Gastrocnemius medialis (tissue), 4 donors: Measurements from ENCODE around the gene CDKAL1.

Experiments used
- POLR2A ChIP-seq, 2 donors: fragments of 450-650 bp; IDR thresholded peaks; one replicate each; pipeline ENCODE4 v1.6.1; 2017; ENCODE audit warnings: antibody characterized with exemption in 2 of 2, mild to moderate bottlenecking in 2 of 2, moderate library complexity in 2 of 2
- TF ChIP-seq, protein P1 (sequence below), 5 experiments: fragments of 450-650 bp in 3 of 5; fragments of 200-600 bp in 2 of 5; sonication (generic) in 2 of 5; IDR thresholded peaks in 4 of 5; conservative IDR thresholded peaks in 1 of 5; 1 replicate in 4 of 5; 2 replicates in 1 of 5; pipeline ENCODE4 v1.5.1; 2016 to 2019; ENCODE audit warnings: antibody characterized with exemption in 5 of 5, mild to moderate bottlenecking in 3 of 5, moderate library complexity in 3 of 5

DNA sequence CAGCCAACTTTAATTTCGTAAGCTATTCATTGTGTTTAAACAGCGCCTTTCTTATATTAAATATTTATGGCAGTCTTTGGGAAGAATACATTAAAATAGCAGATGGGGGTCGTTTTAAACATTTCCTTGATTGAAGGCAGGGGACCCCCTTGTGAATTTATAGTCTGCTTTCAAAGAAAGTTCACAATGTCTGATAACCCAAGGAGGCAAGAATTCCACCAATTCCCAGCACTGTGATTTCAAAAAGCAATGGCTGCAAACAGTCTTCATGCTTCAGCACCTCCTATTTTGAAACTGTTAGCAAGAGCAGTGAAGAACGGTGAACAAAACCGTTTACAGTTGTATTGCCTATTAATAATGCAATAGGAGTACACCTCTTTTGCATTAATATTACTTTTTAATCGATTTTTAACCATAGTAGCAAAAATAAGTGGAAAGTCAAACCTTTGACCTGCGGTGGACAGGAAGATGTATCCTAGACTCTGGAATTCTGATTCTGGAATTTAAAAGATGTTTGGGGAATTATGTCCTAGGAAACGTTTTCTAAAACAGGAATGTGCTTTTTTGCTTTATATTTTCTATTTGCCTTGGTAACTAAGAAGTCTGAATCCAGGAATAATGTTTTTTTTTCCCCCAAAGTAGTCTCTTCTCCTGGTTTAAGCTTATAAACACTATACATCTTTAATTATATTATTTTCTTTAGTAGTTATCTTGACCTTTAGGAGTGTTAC is 393.0 kb downstream of the CDKAL1 start:
- TF ChIP-seq, protein P1, sequence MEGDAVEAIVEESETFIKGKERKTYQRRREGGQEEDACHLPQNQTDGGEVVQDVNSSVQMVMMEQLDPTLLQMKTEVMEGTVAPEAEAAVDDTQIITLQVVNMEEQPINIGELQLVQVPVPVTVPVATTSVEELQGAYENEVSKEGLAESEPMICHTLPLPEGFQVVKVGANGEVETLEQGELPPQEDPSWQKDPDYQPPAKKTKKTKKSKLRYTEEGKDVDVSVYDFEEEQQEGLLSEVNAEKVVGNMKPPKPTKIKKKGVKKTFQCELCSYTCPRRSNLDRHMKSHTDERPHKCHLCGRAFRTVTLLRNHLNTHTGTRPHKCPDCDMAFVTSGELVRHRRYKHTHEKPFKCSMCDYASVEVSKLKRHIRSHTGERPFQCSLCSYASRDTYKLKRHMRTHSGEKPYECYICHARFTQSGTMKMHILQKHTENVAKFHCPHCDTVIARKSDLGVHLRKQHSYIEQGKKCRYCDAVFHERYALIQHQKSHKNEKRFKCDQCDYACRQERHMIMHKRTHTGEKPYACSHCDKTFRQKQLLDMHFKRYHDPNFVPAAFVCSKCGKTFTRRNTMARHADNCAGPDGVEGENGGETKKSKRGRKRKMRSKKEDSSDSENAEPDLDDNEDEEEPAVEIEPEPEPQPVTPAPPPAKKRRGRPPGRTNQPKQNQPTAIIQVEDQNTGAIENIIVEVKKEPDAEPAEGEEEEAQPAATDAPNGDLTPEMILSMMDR (IDR thresholded peaks at IDR 0.05 in 4 of 5, conservative IDR thresholded peaks at IDR 0.05 in 1 of 5): no peak
- no peak for TF ChIP-seq POLR2A (IDR thresholded peaks at IDR 0.05)
